ENCODE data around the gene MAML3.

MAML3 gene

DNA sequence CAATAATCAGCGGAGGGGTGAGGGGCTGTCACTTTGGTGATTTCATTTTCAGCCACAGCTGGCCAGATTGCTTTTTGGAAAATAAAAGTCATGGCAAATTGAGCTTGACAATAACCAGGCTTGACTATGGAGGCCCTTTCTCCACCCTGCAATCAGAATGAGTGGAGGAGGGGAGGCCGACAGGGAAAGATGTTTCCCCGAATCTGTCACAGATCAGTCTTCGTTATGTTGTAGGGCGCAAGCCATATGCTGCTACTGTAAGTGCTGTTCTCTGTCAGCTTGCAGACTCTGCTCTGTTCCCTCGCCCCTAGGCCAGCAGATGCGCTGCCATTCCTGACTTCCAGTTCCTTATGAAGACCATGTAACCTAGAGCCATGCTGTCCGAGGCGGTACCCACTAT lies 374.3 kb downstream of the MAML3 start:
- no peak for DNase-seq (ENCODE audit: low read depth)
- H3K4me3 ChIP-seq (replicated peaks; ENCODE audit: low read depth, low read length): no peak overlapping the region
- TF ChIP-seq, protein P1, sequence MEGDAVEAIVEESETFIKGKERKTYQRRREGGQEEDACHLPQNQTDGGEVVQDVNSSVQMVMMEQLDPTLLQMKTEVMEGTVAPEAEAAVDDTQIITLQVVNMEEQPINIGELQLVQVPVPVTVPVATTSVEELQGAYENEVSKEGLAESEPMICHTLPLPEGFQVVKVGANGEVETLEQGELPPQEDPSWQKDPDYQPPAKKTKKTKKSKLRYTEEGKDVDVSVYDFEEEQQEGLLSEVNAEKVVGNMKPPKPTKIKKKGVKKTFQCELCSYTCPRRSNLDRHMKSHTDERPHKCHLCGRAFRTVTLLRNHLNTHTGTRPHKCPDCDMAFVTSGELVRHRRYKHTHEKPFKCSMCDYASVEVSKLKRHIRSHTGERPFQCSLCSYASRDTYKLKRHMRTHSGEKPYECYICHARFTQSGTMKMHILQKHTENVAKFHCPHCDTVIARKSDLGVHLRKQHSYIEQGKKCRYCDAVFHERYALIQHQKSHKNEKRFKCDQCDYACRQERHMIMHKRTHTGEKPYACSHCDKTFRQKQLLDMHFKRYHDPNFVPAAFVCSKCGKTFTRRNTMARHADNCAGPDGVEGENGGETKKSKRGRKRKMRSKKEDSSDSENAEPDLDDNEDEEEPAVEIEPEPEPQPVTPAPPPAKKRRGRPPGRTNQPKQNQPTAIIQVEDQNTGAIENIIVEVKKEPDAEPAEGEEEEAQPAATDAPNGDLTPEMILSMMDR (IDR thresholded peaks at IDR 0.05; ENCODE audit: low read length, missing control alignments): no peak

DNA sequence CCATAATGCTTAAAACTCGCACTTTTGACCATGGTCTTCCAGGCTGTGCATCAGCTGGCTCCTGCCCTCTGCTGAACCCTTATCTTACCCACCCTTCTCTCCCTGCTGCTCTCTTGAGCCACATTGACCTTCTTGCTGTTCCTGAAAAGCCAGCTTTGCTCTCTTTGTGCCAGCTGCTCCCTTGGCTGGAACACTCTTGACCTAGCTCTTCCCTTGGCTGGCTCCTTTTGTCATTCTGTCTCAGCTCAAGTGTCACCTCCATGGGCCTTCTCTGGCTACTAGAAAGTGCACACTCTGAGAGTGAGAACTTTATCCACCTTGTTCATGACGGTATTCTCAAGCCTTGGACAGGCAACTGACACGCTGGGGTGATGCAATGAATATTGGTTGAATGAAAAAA lies 376.2 kb downstream of the MAML3 start:
- no peak for DNase-seq (ENCODE audit: low read depth)
- TF ChIP-seq, protein P1 (IDR thresholded peaks at IDR 0.05; ENCODE audit: low read length, missing control alignments): no peak
- H3K4me3 ChIP-seq (replicated peaks; ENCODE audit: low read depth, low read length): no peak overlapping the region

DNA sequence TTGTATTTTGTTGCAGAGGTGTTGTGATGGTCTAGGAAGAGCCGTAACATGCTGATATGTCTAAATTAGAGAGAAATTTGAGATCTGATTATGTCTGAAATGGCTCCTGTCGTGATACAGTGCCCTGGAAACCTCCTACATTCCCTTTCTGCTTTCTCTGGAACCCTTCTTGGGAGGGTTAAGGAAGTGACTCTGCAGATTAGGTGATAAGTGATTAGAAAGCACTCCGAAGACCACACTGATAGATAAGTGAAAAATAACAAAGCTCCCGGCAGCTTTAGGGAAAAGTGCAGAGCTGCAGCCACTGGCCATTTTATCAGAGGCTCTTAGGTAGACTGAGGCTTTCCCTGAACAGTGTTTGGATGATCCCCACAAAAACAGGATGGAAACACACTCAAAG lies 377.7 kb downstream of the MAML3 start:
- no peak for DNase-seq (ENCODE audit: low read depth)
- no peak overlapping the region for H3K4me3 ChIP-seq (replicated peaks; ENCODE audit: low read depth, low read length)
- TF ChIP-seq, protein P1 (IDR thresholded peaks at IDR 0.05; ENCODE audit: low read length, missing control alignments): no peak

DNA sequence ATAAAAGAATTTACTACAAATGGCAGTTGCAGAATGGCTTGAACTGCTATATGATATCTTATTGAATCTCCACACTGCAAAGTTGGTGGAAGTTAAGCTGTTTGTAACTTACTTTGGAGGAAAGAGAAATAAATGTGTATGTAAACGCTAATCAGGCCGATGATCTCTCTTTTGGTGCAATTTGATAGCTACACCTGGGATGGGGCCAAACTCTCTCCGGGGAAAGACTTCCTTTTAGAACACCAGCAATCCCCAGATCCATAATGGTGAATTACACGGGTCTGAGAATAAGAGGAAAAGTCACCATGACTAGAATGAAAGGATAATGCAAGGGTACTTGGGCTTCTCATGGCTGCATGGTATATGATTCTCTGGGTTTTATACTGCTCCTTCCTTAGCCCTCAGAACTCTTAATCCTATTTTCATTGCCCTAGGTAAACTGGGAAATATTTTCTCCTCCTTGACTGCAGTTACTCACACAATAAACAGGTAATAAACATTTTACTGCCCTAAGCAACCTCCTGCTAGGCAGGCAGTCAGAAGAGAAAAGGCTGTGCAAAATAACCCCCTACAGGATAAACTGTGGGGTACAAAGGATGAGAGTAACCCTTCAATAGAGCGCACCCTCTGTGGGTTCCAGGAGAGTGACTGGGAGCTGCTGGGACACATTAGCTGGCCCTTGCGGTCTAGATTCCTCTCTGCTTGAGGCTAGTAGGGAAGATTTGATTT lies 379.1 kb downstream of the MAML3 start:
- TF ChIP-seq, protein P1 (IDR thresholded peaks at IDR 0.05; ENCODE audit: low read length, missing control alignments): no peak
- H3K4me3 ChIP-seq (replicated peaks; ENCODE audit: low read depth, low read length): no peak overlapping the region
- DNase-seq (ENCODE audit: low read depth): no peak

DNA sequence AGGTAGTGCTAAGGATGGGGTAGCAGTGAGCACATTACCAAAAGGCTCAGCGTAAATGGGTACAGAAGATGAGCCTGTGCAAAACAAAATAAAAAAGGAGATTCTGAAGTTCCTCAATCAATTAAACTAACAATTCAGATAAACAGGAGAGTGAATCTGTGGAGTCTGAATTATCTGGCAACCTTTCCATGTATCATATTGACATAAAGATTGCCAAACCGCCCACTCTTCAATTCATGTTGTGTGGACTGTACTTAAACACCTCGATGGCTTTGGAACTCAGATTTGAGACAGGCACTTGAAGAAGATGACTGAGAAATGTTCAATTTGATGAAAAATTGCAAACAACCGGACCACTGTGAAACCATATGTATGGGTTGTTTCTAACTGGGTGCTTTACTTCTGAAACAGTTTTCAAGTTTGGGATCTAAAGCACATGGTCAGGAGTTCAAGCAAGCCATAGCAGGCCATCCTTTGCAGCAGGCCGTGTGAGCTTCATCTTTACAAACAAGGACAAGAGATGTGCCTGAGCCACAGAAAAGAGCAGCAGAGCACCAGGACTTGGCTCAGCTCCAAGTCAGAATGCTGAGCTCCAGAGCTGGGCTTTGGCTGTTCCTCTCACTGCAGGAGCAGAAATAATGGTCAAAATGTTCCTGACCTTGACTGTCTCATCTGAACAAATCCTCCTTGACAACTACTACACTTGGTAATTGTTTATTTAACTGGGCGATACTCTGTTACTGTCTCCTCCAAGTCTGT lies 380.2 kb downstream of the MAML3 start:
- TF ChIP-seq, protein P1 (IDR thresholded peaks at IDR 0.05; ENCODE audit: low read length, missing control alignments): no peak
- no peak overlapping the region for H3K4me3 ChIP-seq (replicated peaks; ENCODE audit: low read depth, low read length)
- DNase-seq (ENCODE audit: low read depth): no peak

DNA sequence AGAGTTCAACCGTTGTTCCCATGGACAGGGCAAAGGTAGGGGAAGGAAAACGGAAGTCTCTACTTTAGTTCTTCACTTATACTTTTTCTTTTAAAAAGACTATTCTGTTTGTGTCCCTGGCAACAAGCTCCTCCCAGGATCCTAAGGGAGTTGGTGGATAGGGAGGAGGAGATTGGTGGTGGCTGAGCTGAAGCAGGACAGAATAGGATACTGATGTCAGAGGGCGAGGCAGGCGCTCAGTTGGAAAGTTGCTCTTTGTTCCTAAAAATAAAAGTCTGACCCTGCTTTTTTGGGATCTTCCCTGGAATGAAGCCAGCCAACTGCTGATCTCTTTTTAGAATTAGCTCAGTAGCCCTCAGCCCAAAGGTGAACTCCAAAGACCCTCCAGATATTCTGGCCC lies 383.6 kb downstream of the MAML3 start:
- DNase-seq (ENCODE audit: low read depth): no peak
- no peak overlapping the region for H3K4me3 ChIP-seq (replicated peaks; ENCODE audit: low read depth, low read length)
- TF ChIP-seq, protein P1 (IDR thresholded peaks at IDR 0.05; ENCODE audit: low read length, missing control alignments): no peak
